Mesenchymal stem cell (in vitro differentiated cells and primary cell): Measurements from ENCODE around the gene PTPA.
A peak's percentile ranks its signal among the peaks of the same experiment; 100 is the strongest.

Source experiments
- DNase-seq: peaks from one replicate; pipeline ENCODE4 v3.0.0-alpha.2; 2013
- H2AFZ ChIP-seq: one replicate; pipeline ENCODE4 v1.6.1; 2013; ENCODE audit warnings: low read depth, mild to moderate bottlenecking, control low read depth, inconsistent platforms, low read length, moderate library complexity
- H2AK5ac ChIP-seq: 2 replicates; pipeline ENCODE4 v1.6.1; 2013; ENCODE audit warnings: low read length, moderate library complexity, mild to moderate bottlenecking, inconsistent platforms; ENCODE audit not compliant: severe bottlenecking
- H2BK120ac ChIP-seq: one replicate; pipeline ENCODE4 v1.6.1; 2013; ENCODE audit warnings: low read depth, mild to moderate bottlenecking, inconsistent platforms, low read length, moderate library complexity
- H2BK12ac ChIP-seq, 2 experiments: one replicate each; pipeline ENCODE4 v1.6.1; 2013; ENCODE audit warnings: inconsistent platforms in 2 of 2, low read length in 2 of 2, mild to moderate bottlenecking in 2 of 2, moderate library complexity in 2 of 2, control low read depth in 1 of 2
- H2BK15ac ChIP-seq: one replicate; pipeline ENCODE4 v1.6.1; 2013; ENCODE audit warnings: mild to moderate bottlenecking, low read depth, inconsistent platforms; ENCODE audit not compliant: poor library complexity, severe bottlenecking
- H2BK5ac ChIP-seq: 2 replicates; pipeline ENCODE4 v1.6.1; 2013; ENCODE audit warnings: low read depth, mild to moderate bottlenecking, low read length, control low read depth, inconsistent platforms; ENCODE audit not compliant: poor library complexity, severe bottlenecking
- H3K14ac ChIP-seq, 2 experiments: one replicate each; pipeline ENCODE4 v1.6.1; 2013; ENCODE audit warnings: inconsistent platforms in 2 of 2, low read length in 2 of 2, control low read depth in 1 of 2, mild to moderate bottlenecking in 1 of 2, moderate library complexity in 1 of 2
- H3K18ac ChIP-seq, 2 experiments: one replicate each; pipeline ENCODE4 v1.6.1; 2013; ENCODE audit warnings: inconsistent platforms in 2 of 2, low read length in 2 of 2, control low read depth in 1 of 2, low read depth in 1 of 2, mild to moderate bottlenecking in 1 of 2
- H3K23ac ChIP-seq, 2 experiments: one replicate each; pipeline ENCODE4 v1.6.1; 2013; ENCODE audit warnings: inconsistent platforms in 2 of 2, low read length in 2 of 2, mild to moderate bottlenecking in 2 of 2, moderate library complexity in 2 of 2, control low read depth in 1 of 2
- H3K27ac ChIP-seq: 2 replicates; pipeline ENCODE4 v1.5.1; 2013; ENCODE audit warnings: mild to moderate bottlenecking, moderate library complexity, low read length, control low read depth, inconsistent platforms; ENCODE audit not compliant: poor library complexity, severe bottlenecking
- H3K27me3 ChIP-seq, 2 experiments: 2 replicates each; pipeline versions ENCODE4 v1.6.1 to v1.7.0; 2013; ENCODE audit warnings: low read length in 2 of 2, mild to moderate bottlenecking in 2 of 2, moderate library complexity in 2 of 2, control low read depth in 1 of 2, inconsistent platforms in 1 of 2; ENCODE audit not compliant: control insufficient read depth in 1 of 2, insufficient read depth in 1 of 2
- H3K36me3 ChIP-seq, 2 experiments: 2 replicates each; pipeline versions ENCODE4 v1.6.1 to v1.7.0; 2013; ENCODE audit warnings: low read length in 2 of 2, control low read depth in 1 of 2, inconsistent platforms in 1 of 2, low read depth in 1 of 2, mild to moderate bottlenecking in 1 of 2; ENCODE audit not compliant: insufficient read depth in 2 of 2, control insufficient read depth in 1 of 2
- H3K4ac ChIP-seq, 2 experiments: one replicate each; pipeline ENCODE4 v1.6.1; 2013; ENCODE audit warnings: inconsistent platforms in 2 of 2, low read length in 2 of 2, mild to moderate bottlenecking in 2 of 2, moderate library complexity in 2 of 2, control low read depth in 1 of 2, low read depth in 1 of 2
- H3K4me1 ChIP-seq: 2 replicates; pipeline ENCODE4 v1.6.1; 2013; ENCODE audit warnings: low read depth, low read length, control low read depth; ENCODE audit not compliant: control insufficient read depth, insufficient read depth
- H3K4me2 ChIP-seq: 2 replicates; pipeline ENCODE4 v1.6.1; 2013; ENCODE audit warnings: low read length, mild to moderate bottlenecking, inconsistent platforms; ENCODE audit not compliant: poor library complexity, severe bottlenecking
- H3K4me3 ChIP-seq, 2 experiments: 2 replicates each; pipeline versions ENCODE4 v1.5.1 to v1.7.0; 2013; ENCODE audit warnings: low read length in 2 of 2, mild to moderate bottlenecking in 2 of 2, control low read depth in 1 of 2, low read depth in 1 of 2; ENCODE audit not compliant: insufficient read depth in 1 of 2
- H3K79me1 ChIP-seq: replicated peaks from 2 replicates; pipeline ENCODE4 v1.6.1; 2013; ENCODE audit warnings: mild to moderate bottlenecking, control low read depth, low read length, inconsistent platforms; ENCODE audit not compliant: poor library complexity, severe bottlenecking
- H3K9ac ChIP-seq: 2 replicates; pipeline ENCODE4 v1.7.0; 2013; ENCODE audit warnings: mild to moderate bottlenecking, low read length, moderate library complexity
- H3K9me3 ChIP-seq: 2 replicates; pipeline ENCODE4 v1.7.0; 2013; ENCODE audit warnings: mild to moderate bottlenecking, low read length; ENCODE audit not compliant: control insufficient read depth
- H4K8ac ChIP-seq: one replicate; pipeline ENCODE4 v1.6.1; 2013; ENCODE audit warnings: inconsistent platforms, mild to moderate bottlenecking, low read length, moderate library complexity
- H4K91ac ChIP-seq: one replicate; pipeline ENCODE4 v1.6.1; 2013; ENCODE audit warnings: mild to moderate bottlenecking, low read length, inconsistent platforms
- WGBS: methylation state at CpG from one replicate; pipeline ENCODE4 v1.1.7; 2013; ENCODE audit warnings: mixed read lengths; 5-methylcytosine and 5-hydroxymethylcytosine counted together

Gene PTPA

GRCh38 chr9:129140397-129141065 is 29.3 kb downstream of the PTPA start:
- Histone ChIP-seq H3K23ac (peak overlapping the region in 1 of 2 experiments; percentile 100), H2BK5ac (peak overlapping the region; percentile 100), H3K27me3 (no peaks in the 10 kb centered on the region), H3K9ac (peak overlapping the region; percentile 94), H3K4me1 (peaks cover 55% of the 10 kb centered on the region), H3K18ac (peak overlapping the region; percentile 99 to 100), H2BK12ac (peak overlapping the region; percentile 99), H3K4me2 (peak overlapping the region; percentile 67), H3K36me3 (peaks cover 37 to 49% of the 10 kb centered on the region in 2 experiments), H2BK120ac (peak overlapping the region; percentile 99), H3K9me3 (no peaks in the 10 kb centered on the region), H2AK5ac (peak overlapping the region; percentile 100), H3K14ac (peak overlapping the region; percentile 43 to 97), H2AFZ (no peak overlapping the region), H4K91ac (peak overlapping the region; percentile 99), H4K8ac (peak overlapping the region; percentile 98), H3K4ac (peak overlapping the region; percentile 99 to 100), H3K4me3 (peak overlapping the region; percentile 34 to 44), H3K79me1 (peaks cover 2% of the 10 kb centered on the region), H3K27ac (peak overlapping the region; percentile 99), H2BK15ac (peak overlapping the region; percentile 98)
- WGBS = 8% methylated on average over 8 of the region's 8 CpGs
- peak; percentile 58 for DNase-seq

GRCh38 chr9:129141066-129142041 is 30.1 kb downstream of the PTPA start:
- peak overlapping the region; percentile 100 for H4K91ac ChIP-seq
- peaks cover 32 to 48% of the 10 kb centered on the region in 2 experiments for H3K36me3 ChIP-seq
- no peaks in the 10 kb centered on the region for H3K9me3 ChIP-seq
- peaks cover 63% of the 10 kb centered on the region for H3K4me1 ChIP-seq
- H2BK120ac ChIP-seq = peak overlapping the region; percentile 99
- H3K18ac ChIP-seq = peak overlapping the region; percentile 94 to 99
- peak overlapping the region; percentile 74 for H3K4me2 ChIP-seq
- peak overlapping the region; percentile 95 for H2BK5ac ChIP-seq
- H2AFZ ChIP-seq = no peak overlapping the region
- peak overlapping the region; percentile 99 for H3K27ac ChIP-seq
- H3K23ac ChIP-seq = peak overlapping the region in 1 of 2 experiments; percentile 77
- peak; percentile 97 for DNase-seq
- peak overlapping the region; percentile 92 to 99 for H2BK12ac ChIP-seq
- WGBS = 23% methylated on average over 11 of the region's 13 CpGs
- peak overlapping the region; percentile 98 for H2BK15ac ChIP-seq
- H2AK5ac ChIP-seq = peak overlapping the region; percentile 100
- H3K14ac ChIP-seq = peak overlapping the region; percentile 43 to 83
- no peaks in the 10 kb centered on the region for H3K27me3 ChIP-seq
- H3K9ac ChIP-seq = peak overlapping the region; percentile 94
- H3K4ac ChIP-seq = peak overlapping the region; percentile 98 to 99
- peaks cover 2% of the 10 kb centered on the region for H3K79me1 ChIP-seq
- peak overlapping the region; percentile 98 for H4K8ac ChIP-seq
- H3K4me3 ChIP-seq = peak overlapping the region in 1 of 2 experiments; percentile 26

DNA sequence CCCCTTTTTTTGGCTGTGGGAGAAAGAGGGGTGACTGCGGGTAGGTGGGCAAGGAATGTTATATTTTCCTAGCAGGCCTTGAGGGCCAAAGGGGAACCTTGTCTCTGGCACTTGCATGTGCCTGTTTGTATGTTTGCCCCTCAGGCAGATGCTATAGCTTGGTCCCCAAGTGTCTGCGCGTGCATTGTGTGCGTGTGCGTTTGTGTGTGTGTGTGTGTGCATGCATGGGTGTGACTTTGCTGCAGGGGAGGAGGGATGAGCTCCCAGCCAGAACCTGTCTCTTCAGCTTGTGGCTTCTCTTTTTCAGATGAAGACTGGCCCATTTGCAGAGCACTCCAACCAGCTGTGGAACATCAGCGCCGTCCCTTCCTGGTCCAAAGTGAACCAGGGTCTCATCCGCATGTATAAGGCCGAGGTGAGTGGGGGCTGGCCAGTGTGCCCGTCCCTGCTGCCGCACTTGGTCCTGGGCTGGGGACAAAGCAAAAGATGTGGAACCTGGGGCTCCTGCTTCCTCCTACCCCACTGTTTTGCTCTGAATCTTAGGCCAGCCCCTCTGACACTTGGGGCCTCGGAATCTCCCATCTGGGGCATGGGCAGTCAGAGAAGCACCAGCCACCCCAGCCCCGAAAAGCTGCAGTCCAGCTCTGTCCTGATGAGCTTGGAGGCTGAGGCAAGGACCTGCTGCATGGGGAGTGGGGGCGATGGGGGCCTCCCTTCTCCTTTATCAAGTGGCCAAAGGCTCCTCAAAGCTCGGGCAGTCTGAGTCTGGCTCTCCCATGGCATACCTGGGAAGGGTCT is 31.1 kb downstream of the PTPA start:
- Histone ChIP-seq H2AFZ (no peak overlapping the region), H3K9me3 (no peaks in the 10 kb centered on the region), H3K27me3 (no peaks in the 10 kb centered on the region), H2AK5ac (peak overlapping the region; percentile 82), H3K4me3 (peak overlapping the region in 1 of 2 experiments; percentile 49), H2BK5ac (peak overlapping the region; percentile 4), H3K4ac (peak overlapping the region; percentile 92 to 98), H2BK12ac (peak overlapping the region; percentile 92 to 99), H3K36me3 (peaks cover 22 to 47% of the 10 kb centered on the region in 2 experiments), H3K27ac (peak overlapping the region; percentile 99), H4K91ac (peak overlapping the region; percentile 91), H3K4me1 (peaks cover 73% of the 10 kb centered on the region), H2BK120ac (peak overlapping the region; percentile 99), H2BK15ac (peak overlapping the region; percentile 82), H3K79me1 (peaks cover 4% of the 10 kb centered on the region), H3K4me2 (peak overlapping the region; percentile 74), H3K9ac (peak overlapping the region; percentile 76), H4K8ac (peak overlapping the region; percentile 92), H3K18ac (peak overlapping the region; percentile 87 to 94), H3K14ac (peak overlapping the region in 1 of 2 experiments; percentile 96), H3K23ac (peak overlapping the region in 1 of 2 experiments; percentile 50)
- 72% methylated on average over 15 of the region's 15 CpGs for WGBS
- no peak for DNase-seq
